H1 (cell line): ENCODE measurements around the gene ARSB. TPM values are rescaled to one million over a fixed set of nuclear protein-coding genes. Genes with fewer than 3 reads are reported as not detected.

ENCODE experiments used
- CTCF ChIA-PET: fragments of 300-600 bp; sonication (Branson Sonifier 250); formaldehyde crosslinking; loops from one replicate; lab custom pipeline; 2021; ENCODE audit not compliant: partially characterized antibody; lab: Charles Lee
- POLR2A ChIA-PET: fragments of 300-600 bp; sonication (Branson Sonifier 250); formaldehyde crosslinking; loops from one replicate; lab custom pipeline; 2021; ENCODE audit warnings: inconsistent platforms; ENCODE audit not compliant: partially characterized antibody; lab: Charles Lee
- DNase-seq, 2 experiments: peaks; one replicate each; pipeline versions ENCODE4 v3.0.0 to v3.0.0-alpha.2; 2010 to 2022; ENCODE audit warnings: low spot score in 2 of 2, low read depth in 1 of 2, mixed read lengths in 1 of 2
- FAIRE-seq: peaks from 2 replicates; lab custom pipeline; 2011; peaks lifted over from hg19 to GRCh38; lab: Jason Lieb, UNC
- H2AFZ ChIP-seq: 2 replicates; pipeline ENCODE4 v1.8.1; 2012; ENCODE audit warnings: low read length, inconsistent platforms
- H2AK5ac ChIP-seq: 2 replicates; pipeline ENCODE4 v1.6.1; 2013; ENCODE audit warnings: low read depth, low read length
- H2BK120ac ChIP-seq: replicated peaks from 2 replicates; pipeline ENCODE3; 2013; ENCODE audit warnings: low read depth, low read length, inconsistent platforms
- H2BK12ac ChIP-seq: 2 replicates; pipeline ENCODE4 v1.6.1; 2013; ENCODE audit warnings: low read depth, low read length
- H2BK15ac ChIP-seq: 2 replicates; pipeline ENCODE4 v1.6.1; 2013; ENCODE audit warnings: low read length
- H2BK20ac ChIP-seq: 2 replicates; pipeline ENCODE4 v1.6.1; 2013; ENCODE audit warnings: low read length
- H2BK5ac ChIP-seq: 2 replicates; pipeline ENCODE4 v1.6.1; 2013; ENCODE audit warnings: low read depth, low read length
- H3K14ac ChIP-seq: 2 replicates; pipeline ENCODE4 v1.6.1; 2013; ENCODE audit warnings: inconsistent platforms; ENCODE audit not compliant: insufficient read length
- H3K18ac ChIP-seq: 2 replicates; pipeline ENCODE4 v1.6.1; 2013; ENCODE audit warnings: low read length; ENCODE audit errors: extremely low read depth
- H3K23ac ChIP-seq: 2 replicates; pipeline ENCODE4 v1.6.1; 2013; ENCODE audit warnings: inconsistent platforms; ENCODE audit not compliant: insufficient read length
- H3K23me2 ChIP-seq: 2 replicates; pipeline ENCODE4 v1.6.1; 2013; ENCODE audit warnings: low read depth, low read length
- H3K27ac ChIP-seq: 2 replicates; pipeline ENCODE4 v1.6.1; 2011; ENCODE audit warnings: low read depth, low read length, inconsistent platforms
- H3K27me3 ChIP-seq, 4 experiments: replicated peaks in 1 of 4; 1 replicate in 1 of 4; 2 replicates in 3 of 4; pipeline versions ENCODE4 v1.6.1 to v1.8.1; 2011 to 2013; ENCODE audit warnings: low read length in 3 of 4, mild to moderate bottlenecking in 3 of 4, inconsistent platforms in 2 of 4, mixed read lengths in 2 of 4, moderate library complexity in 1 of 4; ENCODE audit not compliant: control insufficient read depth in 3 of 4, insufficient read depth in 3 of 4; ENCODE audit errors: extremely low read depth in 1 of 4
- H3K36me3 ChIP-seq, 4 experiments: 2 replicates each; pipeline versions ENCODE4 v1.6.1 to v1.8.1; 2011 to 2013; ENCODE audit warnings: mild to moderate bottlenecking in 4 of 4, low read length in 3 of 4, moderate library complexity in 2 of 4, control low read depth in 1 of 4, inconsistent platforms in 1 of 4; ENCODE audit not compliant: insufficient read depth in 4 of 4, control insufficient read depth in 2 of 4
- H3K4ac ChIP-seq: replicated peaks from 2 replicates; pipeline ENCODE3; 2013; ENCODE audit warnings: low read length, low read depth, mixed read lengths, inconsistent platforms; ENCODE audit not compliant: insufficient read length
- H3K4me1 ChIP-seq, 4 experiments: replicated peaks in 1 of 4; 1 replicate in 1 of 4; 2 replicates in 3 of 4; pipeline versions ENCODE4 v1.6.1 to v1.8.1; 2011 to 2013; ENCODE audit warnings: low read length in 3 of 4, inconsistent platforms in 2 of 4, mixed read lengths in 1 of 4; ENCODE audit not compliant: insufficient read depth in 4 of 4, control insufficient read depth in 3 of 4
- H3K4me2 ChIP-seq, 2 experiments: 2 replicates each; pipeline versions ENCODE4 v1.6.1 to v1.8.1; 2011 to 2013; ENCODE audit warnings: low read depth in 2 of 2, low read length in 2 of 2, control low read depth in 1 of 2, inconsistent platforms in 1 of 2, mild to moderate bottlenecking in 1 of 2; ENCODE audit not compliant: insufficient read depth in 1 of 2
- H3K4me3 ChIP-seq, 4 experiments: fragments of 200-600, 300-600 bp in 1 of 4; sonication (generic), shearing (Covaris generic), sonication (Bioruptor Twin) in 1 of 4; 2 replicates each; pipeline versions ENCODE4 v1.5.1 to v1.8.1; 2011 to 2016; ENCODE audit warnings: low read length in 4 of 4, low read depth in 3 of 4, control low read depth in 2 of 4, inconsistent platforms in 2 of 4, mild to moderate bottlenecking in 2 of 4, mixed read lengths in 1 of 4, moderate library complexity in 1 of 4; ENCODE audit not compliant: insufficient read depth in 2 of 4; ENCODE audit errors: extremely low read depth in 1 of 4
- H3K56ac ChIP-seq: replicated peaks from 2 replicates; pipeline ENCODE3; 2013; ENCODE audit warnings: low read depth, mild to moderate bottlenecking, mixed read lengths, low read length, inconsistent platforms; ENCODE audit not compliant: insufficient read length
- H3K79me1 ChIP-seq: 2 replicates; pipeline ENCODE4 v1.6.1; 2013; ENCODE audit warnings: low read depth, low read length, control low read depth
- H3K79me2 ChIP-seq, 2 experiments: 2 replicates each; pipeline versions ENCODE4 v1.6.1 to v1.8.1; 2012 to 2013; ENCODE audit warnings: low read length in 2 of 2, mild to moderate bottlenecking in 2 of 2, inconsistent platforms in 1 of 2; ENCODE audit not compliant: insufficient read depth in 2 of 2, control insufficient read depth in 1 of 2
- H3K9ac ChIP-seq, 4 experiments: replicated peaks in 1 of 4; 1 replicate in 1 of 4; 2 replicates in 3 of 4; pipeline versions ENCODE4 v1.6.1 to v1.8.1; 2011 to 2013; ENCODE audit warnings: low read depth in 3 of 4, low read length in 3 of 4, control low read depth in 2 of 4, mild to moderate bottlenecking in 2 of 4, moderate library complexity in 2 of 4, inconsistent platforms in 1 of 4; ENCODE audit errors: extremely low read depth in 1 of 4
- H3K9me3 ChIP-seq, 2 experiments: 2 replicates each; pipeline versions ENCODE4 v1.6.1 to v1.8.1; 2012 to 2013; ENCODE audit warnings: mild to moderate bottlenecking in 2 of 2, moderate library complexity in 2 of 2, control low read depth in 1 of 2, inconsistent platforms in 1 of 2, low read depth in 1 of 2, low read length in 1 of 2, mixed read lengths in 1 of 2; ENCODE audit not compliant: insufficient read depth in 2 of 2
- H4K20me1 ChIP-seq, 2 experiments: replicated peaks in 1 of 2; 2 replicates each; pipeline versions ENCODE3 to v1.8.1; 2011 to 2013; ENCODE audit warnings: inconsistent platforms in 2 of 2, low read length in 2 of 2, mild to moderate bottlenecking in 1 of 2; ENCODE audit not compliant: insufficient read depth in 2 of 2, control insufficient read depth in 1 of 2
- H4K5ac ChIP-seq: 2 replicates; pipeline ENCODE4 v1.6.1; 2013; ENCODE audit warnings: low read length, low read depth, mixed read lengths, inconsistent platforms; ENCODE audit not compliant: insufficient read length
- H4K8ac ChIP-seq: 2 replicates; pipeline ENCODE4 v1.8.0; 2013; ENCODE audit warnings: mild to moderate bottlenecking, moderate library complexity, low read length, inconsistent platforms; ENCODE audit not compliant: insufficient read depth; ENCODE audit errors: extremely low read depth
- H4K91ac ChIP-seq: replicated peaks from 2 replicates; pipeline ENCODE3; 2013; ENCODE audit warnings: low read length, mixed read lengths, inconsistent platforms; ENCODE audit not compliant: insufficient read length
- CBX8 ChIP-seq: fragments of 300-800, 300-1000 bp; sonication (generic); IDR thresholded peaks from 2 replicates; pipeline ENCODE4 v1.7.1; 2016; ENCODE audit warnings: low read depth, low read length, borderline replicate concordance
- CHD1 ChIP-seq: IDR thresholded peaks from 2 replicates; pipeline ENCODE4 v1.6.1; 2012; ENCODE audit warnings: low read depth, low read length, improper control_type of control experiment
- CTBP2 ChIP-seq: IDR thresholded peaks from 2 replicates; pipeline ENCODE4 v1.7.0; 2011; ENCODE audit warnings: borderline replicate concordance, mild to moderate bottlenecking, moderate library complexity, mixed read lengths, low read length; ENCODE audit not compliant: insufficient read depth, insufficient read length
- HDAC2 ChIP-seq, 2 experiments: fragments of 300-600 bp in 1 of 2; sonication (generic) in 1 of 2; IDR thresholded peaks; 2 replicates each; pipeline ENCODE4 v1.6.1; 2011 to 2012; ENCODE audit warnings: low read depth in 2 of 2, low read length in 2 of 2, mild to moderate bottlenecking in 2 of 2, moderate library complexity in 2 of 2, borderline replicate concordance in 1 of 2, inconsistent platforms in 1 of 2
- KDM1A ChIP-seq: fragments of 200-600, 300-600 bp; sonication (generic); IDR thresholded peaks from 2 replicates; pipeline ENCODE4 v1.7.1; 2016; ENCODE audit warnings: mild to moderate bottlenecking, low read length, borderline replicate concordance
- POU5F1 ChIP-seq: IDR thresholded peaks from 2 replicates; pipeline ENCODE4 v1.6.1; 2011; ENCODE audit warnings: low read depth, mild to moderate bottlenecking, low read length, moderate library complexity
- RBBP5 ChIP-seq: IDR thresholded peaks from 2 replicates; pipeline ENCODE4 v1.7.1; 2012; ENCODE audit warnings: low read depth, mild to moderate bottlenecking, inconsistent platforms, low read length, moderate library complexity, borderline replicate concordance
- RFX5 ChIP-seq: IDR thresholded peaks from 2 replicates; pipeline ENCODE4 v1.6.1; 2011; ENCODE audit warnings: low read depth, low read length, improper control_type of control experiment, borderline replicate concordance
- SP2 ChIP-seq: IDR thresholded peaks from 2 replicates; pipeline ENCODE4 v1.6.1; 2012; ENCODE audit warnings: mild to moderate bottlenecking, low read length, inconsistent platforms
- TAF7 ChIP-seq: optimal IDR thresholded peaks from 2 replicates; pipeline ENCODE3; 2011; ENCODE audit warnings: low read depth, mild to moderate bottlenecking, inconsistent platforms, low read length, moderate library complexity, borderline replicate concordance
- TCF12 ChIP-seq: IDR thresholded peaks from 2 replicates; pipeline ENCODE4 v1.6.1; 2011; ENCODE audit warnings: low read depth, mild to moderate bottlenecking, low read length
- WGBS, 2 experiments: shearing (Covaris generic) in 1 of 2; methylation state at CpG; one replicate each; pipeline versions ENCODE4 v1.1.6 to v1.1.7; 2013 to 2015; ENCODE audit warnings: low lambda C conversion rate in 2 of 2, mixed read lengths in 2 of 2, inconsistent platforms in 1 of 2, low coverage in 1 of 2, missing lambda C conversion rate in 1 of 2; ENCODE audit not compliant: insufficient replicate concordance in 2 of 2, insufficient coverage in 1 of 2, insufficient read length in 1 of 2; ENCODE audit errors: extremely low coverage in 1 of 2, missing lambda C conversion rate in 1 of 2; 5-methylcytosine and 5-hydroxymethylcytosine counted together
- polyA plus RNA-seq, 7 experiments: library from polyadenylated mRNA; depleted of rRNA in 3 of 7; stranded (reverse) in 5 of 7; unstranded in 2 of 7; fragments of >200 nt in 5 of 7; fragments of 200-250 nt in 2 of 7; gene quantifications; 1 replicate in 5 of 7; 2 replicates in 1 of 7; 4 replicates in 1 of 7; pipeline versions ENCODE4 v1.2.1 to v1.2.3, GENCODE V29; 2011 to 2013; ENCODE audit warnings: missing spikeins in 2 of 7, mixed read lengths in 2 of 7
- total RNA-seq: library from RNA; stranded (reverse); fragmentation: NEBNext Ultra II Directional; extraction: Animal tissue kit (Norgen Biotek cat#: 25700); gene quantifications from 2 replicates; pipeline ENCODE4 v1.2.1, GENCODE V29; 2021

Gene ARSB
- total and polyA plus RNA-seq, 2 of the 8 experiments (the other 6 are each of a cell fraction or from before 2014, with no cell fraction given) = 6.4 to 13.9 TPM

DNA sequence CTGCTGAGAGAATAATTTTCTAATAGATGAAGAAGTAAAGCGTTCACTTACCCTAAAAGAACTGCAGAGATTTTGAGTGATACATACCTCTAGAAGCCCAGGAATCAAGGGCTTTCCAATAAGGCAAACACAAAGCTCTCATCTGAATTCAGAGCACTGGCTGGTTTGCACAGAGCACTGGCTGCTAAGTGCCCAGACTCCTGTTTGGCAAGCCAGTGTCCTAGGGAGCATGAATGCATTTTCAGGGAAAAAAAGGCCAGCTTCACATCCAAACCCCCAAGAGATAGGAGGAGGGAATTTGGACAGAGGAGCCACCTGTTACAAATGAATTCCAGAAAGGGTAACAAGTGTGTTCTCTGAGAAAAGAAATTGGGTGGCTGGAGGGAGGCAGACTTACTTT is 65.3 kb downstream of the ARSB start:
- no peak overlapping the region for H3K27ac ChIP-seq
- no peak for TF ChIP-seq POU5F1
- TF ChIP-seq TCF12 = no peak
- TF ChIP-seq HDAC2 (IDR thresholded peaks at IDR 0.05; ENCODE audit: borderline replicate concordance in 1 of 2, low read depth in 2 of 2, low read length in 2 of 2) = no peak
- TF ChIP-seq CBX8 = no peak
- no peak for TF ChIP-seq SP2
- TF ChIP-seq RFX5 = no peak
- TF ChIP-seq RBBP5 = no peak
- TF ChIP-seq CHD1 = no peak
- no peak for TF ChIP-seq CTBP2
- TF ChIP-seq TAF7 = no peak
- TF ChIP-seq KDM1A = no peak
- ChIA-PET CTCF (interaction anchor here (0.7 to 1.9 kb wide), 6 partner anchors 12 to 43 kb away, joined by 3 to 7 read pairs (median 4); no protein-coding TSS in a partner anchor), POLR2A (no interaction called here)
- no peak for FAIRE-seq
- no peak overlapping the region for H2BK120ac ChIP-seq
- no peak overlapping the region for H3K14ac ChIP-seq
- no peak overlapping the region for H3K4ac ChIP-seq
- no peak overlapping the region for H2BK5ac ChIP-seq
- no peak overlapping the region for H3K56ac ChIP-seq
- no peaks in the 10 kb centered on the region for H3K79me2 ChIP-seq
- H2BK12ac ChIP-seq = no peak overlapping the region
- 90% methylated on average over 1 of the region's 1 CpG; no CpG with 5 or more reads in 1 of the 2 experiments for WGBS, 2 experiments
- no peak overlapping the region for H3K4me3 ChIP-seq
- no peaks in the 10 kb centered on the region for H3K79me1 ChIP-seq
- no peak overlapping the region for H3K23ac ChIP-seq
- H3K18ac ChIP-seq = no peak overlapping the region
- H3K9ac ChIP-seq = no peak overlapping the region
- H3K9me3 ChIP-seq = no peaks in the 10 kb centered on the region
- no peaks in the 10 kb centered on the region for H4K20me1 ChIP-seq
- H3K27me3 ChIP-seq = no peaks in the 10 kb centered on the region
- DNase-seq = no peak
- no peak overlapping the region for H3K4me2 ChIP-seq
- no peak overlapping the region for H2AK5ac ChIP-seq
- H4K91ac ChIP-seq = no peak overlapping the region
- no peaks in the 10 kb centered on the region for H3K36me3 ChIP-seq
- H4K5ac ChIP-seq = no peak overlapping the region
- H2AFZ ChIP-seq = no peak overlapping the region
- H3K23me2 ChIP-seq = no peaks in the 10 kb centered on the region
- H3K4me1 ChIP-seq = no peaks in the 10 kb centered on the region; a peak in 1 of 7 replicates
- H2BK15ac ChIP-seq = no peak overlapping the region
- H4K8ac ChIP-seq = no peak overlapping the region
- H2BK20ac ChIP-seq = no peak overlapping the region
